A673 (cell line): Measurements from ENCODE around the gene SMARCD2.
"Not testable (repeated sequence)": the region's sequence is repeated elsewhere in the genome, so short reads cannot be mapped to it uniquely, and the experiment has no call there.

Experiments used
- EZH2 ChIP-seq: fragments of 200-600 bp; sonication (generic); IDR thresholded peaks from 2 replicates; pipeline ENCODE4 v1.6.1; 2017; ENCODE audit warnings: borderline replicate concordance, low read depth, mild to moderate bottlenecking, mixed read lengths, antibody characterized with exemption, low read length; ENCODE audit not compliant: poor library complexity, severe bottlenecking
- TF ChIP-seq, protein P1 (sequence below): fragments of 300-800, 200-600 bp; sonication (generic); conservative IDR thresholded peaks from 2 replicates; pipeline ENCODE4 v1.5.1; 2017; ENCODE audit warnings: low read depth, mild to moderate bottlenecking, antibody characterized with exemption, low read length, moderate library complexity, mixed read lengths

DNA sequence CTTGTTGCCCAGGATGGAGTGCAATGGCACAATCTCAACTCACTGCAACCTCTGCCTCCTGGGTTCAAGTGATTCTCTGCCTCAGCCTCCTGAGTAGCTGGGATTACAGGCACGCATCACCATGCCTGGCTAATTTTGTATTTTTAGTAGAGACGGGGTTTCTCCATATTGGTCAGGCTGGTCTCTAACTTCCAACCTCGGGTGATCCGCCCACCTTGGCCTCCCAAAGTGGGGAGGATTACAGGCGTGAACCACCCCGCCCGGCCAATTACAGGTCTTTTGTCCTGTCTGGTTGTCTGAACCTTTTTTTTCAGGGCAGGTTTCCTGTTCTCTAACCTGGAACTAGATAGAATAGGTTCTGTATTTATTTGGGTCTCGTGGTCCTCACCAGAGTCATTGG, 13.9 kb upstream of the SMARCD2 start:
- TF ChIP-seq, protein P1, sequence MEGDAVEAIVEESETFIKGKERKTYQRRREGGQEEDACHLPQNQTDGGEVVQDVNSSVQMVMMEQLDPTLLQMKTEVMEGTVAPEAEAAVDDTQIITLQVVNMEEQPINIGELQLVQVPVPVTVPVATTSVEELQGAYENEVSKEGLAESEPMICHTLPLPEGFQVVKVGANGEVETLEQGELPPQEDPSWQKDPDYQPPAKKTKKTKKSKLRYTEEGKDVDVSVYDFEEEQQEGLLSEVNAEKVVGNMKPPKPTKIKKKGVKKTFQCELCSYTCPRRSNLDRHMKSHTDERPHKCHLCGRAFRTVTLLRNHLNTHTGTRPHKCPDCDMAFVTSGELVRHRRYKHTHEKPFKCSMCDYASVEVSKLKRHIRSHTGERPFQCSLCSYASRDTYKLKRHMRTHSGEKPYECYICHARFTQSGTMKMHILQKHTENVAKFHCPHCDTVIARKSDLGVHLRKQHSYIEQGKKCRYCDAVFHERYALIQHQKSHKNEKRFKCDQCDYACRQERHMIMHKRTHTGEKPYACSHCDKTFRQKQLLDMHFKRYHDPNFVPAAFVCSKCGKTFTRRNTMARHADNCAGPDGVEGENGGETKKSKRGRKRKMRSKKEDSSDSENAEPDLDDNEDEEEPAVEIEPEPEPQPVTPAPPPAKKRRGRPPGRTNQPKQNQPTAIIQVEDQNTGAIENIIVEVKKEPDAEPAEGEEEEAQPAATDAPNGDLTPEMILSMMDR = not testable (repeated sequence)
- not testable (repeated sequence) for TF ChIP-seq EZH2
